22Rv1 (cell line): ENCODE data around the gene RBKS.

Experiments
- ZFX ChIP-seq: fragments of 450-650 bp; IDR thresholded peaks from 2 replicates; pipeline ENCODE4 v1.6.1; 2017; ENCODE audit warnings: antibody characterized with exemption, borderline replicate concordance
- TF ChIP-seq, protein P1 (sequence below): fragments of 450-650 bp; IDR thresholded peaks from 2 replicates; pipeline ENCODE4 v1.5.1; 2017; ENCODE audit warnings: mild to moderate bottlenecking

DNA sequence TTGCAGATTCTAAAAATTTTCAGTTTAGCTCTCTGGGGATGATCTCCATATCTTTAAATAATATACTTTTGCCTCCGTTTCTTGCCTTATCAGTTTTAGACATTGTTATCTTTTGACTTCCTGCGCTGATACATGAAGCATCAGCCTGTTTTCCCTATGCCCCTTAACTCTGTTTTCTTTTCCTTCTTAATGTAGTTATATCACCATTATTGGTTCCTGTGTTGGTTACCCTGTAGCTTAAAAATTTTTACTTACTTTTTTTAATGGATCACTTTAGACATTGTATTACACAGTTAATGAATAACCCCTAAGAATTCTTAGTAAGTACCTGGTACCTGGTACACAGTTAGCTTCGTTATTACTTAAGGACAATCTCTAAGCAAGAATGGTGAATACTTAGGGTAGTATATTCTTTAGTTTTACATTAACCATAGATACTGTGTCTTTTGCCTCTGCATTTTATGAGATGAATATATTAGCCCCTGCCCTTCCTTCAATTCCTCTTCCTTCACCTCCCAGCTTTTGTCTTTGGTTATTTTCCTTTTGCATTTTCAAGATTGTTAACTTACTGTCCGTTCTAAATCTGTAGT is 41.3 kb upstream of the RBKS start:
- TF ChIP-seq, protein P1, sequence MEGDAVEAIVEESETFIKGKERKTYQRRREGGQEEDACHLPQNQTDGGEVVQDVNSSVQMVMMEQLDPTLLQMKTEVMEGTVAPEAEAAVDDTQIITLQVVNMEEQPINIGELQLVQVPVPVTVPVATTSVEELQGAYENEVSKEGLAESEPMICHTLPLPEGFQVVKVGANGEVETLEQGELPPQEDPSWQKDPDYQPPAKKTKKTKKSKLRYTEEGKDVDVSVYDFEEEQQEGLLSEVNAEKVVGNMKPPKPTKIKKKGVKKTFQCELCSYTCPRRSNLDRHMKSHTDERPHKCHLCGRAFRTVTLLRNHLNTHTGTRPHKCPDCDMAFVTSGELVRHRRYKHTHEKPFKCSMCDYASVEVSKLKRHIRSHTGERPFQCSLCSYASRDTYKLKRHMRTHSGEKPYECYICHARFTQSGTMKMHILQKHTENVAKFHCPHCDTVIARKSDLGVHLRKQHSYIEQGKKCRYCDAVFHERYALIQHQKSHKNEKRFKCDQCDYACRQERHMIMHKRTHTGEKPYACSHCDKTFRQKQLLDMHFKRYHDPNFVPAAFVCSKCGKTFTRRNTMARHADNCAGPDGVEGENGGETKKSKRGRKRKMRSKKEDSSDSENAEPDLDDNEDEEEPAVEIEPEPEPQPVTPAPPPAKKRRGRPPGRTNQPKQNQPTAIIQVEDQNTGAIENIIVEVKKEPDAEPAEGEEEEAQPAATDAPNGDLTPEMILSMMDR: no peak
- TF ChIP-seq ZFX: no peak
